HG03520 (cell line): ENCODE data around the gene INPP4A.
A peak's percentile ranks its signal among the peaks of the same experiment; 100 is the strongest.

Experiments
- ATAC-seq: cut with Tn5 transposase; IDR thresholded peaks from one replicate; pipeline ENCODE4 v1.9.1; 2021; ENCODE audit warnings: mild to moderate bottlenecking, moderate library complexity; ENCODE audit not compliant: unreplicated experiment

The INPP4A gene

GRCh38 chr2:98459496-98460175, 15.0 kb downstream of the INPP4A start:
- ATAC-seq = no peak

- peak; percentile 68 for ATAC-seq
Observed at GRCh38 chr2:98460573-98461497, 16.2 kb downstream of the INPP4A start.

GRCh38 chr2:98461498-98462049, 16.9 kb downstream of the INPP4A start:
- no peak for ATAC-seq

GRCh38 chr2:98463081-98463481, 18.4 kb downstream of the INPP4A start:
- ATAC-seq = no peak

DNA sequence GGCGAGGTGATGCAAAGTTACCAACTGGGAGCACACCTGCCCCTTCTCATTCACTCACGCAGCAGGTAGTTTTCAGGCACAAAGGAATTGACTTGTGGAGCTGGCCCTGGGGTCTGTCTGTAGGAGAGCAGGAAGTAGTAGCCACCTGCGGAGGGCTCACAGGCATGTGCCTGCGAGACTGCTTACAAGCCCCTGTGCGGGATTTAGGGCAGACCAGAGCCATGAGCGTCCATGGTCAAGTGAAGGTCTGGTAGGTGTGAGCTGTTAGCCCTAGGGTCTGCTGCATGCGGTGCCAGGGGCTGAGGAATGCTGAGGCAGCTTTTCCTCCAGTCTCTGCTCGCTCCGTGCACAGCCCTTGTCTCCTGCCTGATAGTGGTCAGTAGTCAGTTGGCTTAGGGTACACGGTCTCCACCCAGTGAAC, 18.9 kb downstream of the INPP4A start:
- no peak for ATAC-seq

DNA sequence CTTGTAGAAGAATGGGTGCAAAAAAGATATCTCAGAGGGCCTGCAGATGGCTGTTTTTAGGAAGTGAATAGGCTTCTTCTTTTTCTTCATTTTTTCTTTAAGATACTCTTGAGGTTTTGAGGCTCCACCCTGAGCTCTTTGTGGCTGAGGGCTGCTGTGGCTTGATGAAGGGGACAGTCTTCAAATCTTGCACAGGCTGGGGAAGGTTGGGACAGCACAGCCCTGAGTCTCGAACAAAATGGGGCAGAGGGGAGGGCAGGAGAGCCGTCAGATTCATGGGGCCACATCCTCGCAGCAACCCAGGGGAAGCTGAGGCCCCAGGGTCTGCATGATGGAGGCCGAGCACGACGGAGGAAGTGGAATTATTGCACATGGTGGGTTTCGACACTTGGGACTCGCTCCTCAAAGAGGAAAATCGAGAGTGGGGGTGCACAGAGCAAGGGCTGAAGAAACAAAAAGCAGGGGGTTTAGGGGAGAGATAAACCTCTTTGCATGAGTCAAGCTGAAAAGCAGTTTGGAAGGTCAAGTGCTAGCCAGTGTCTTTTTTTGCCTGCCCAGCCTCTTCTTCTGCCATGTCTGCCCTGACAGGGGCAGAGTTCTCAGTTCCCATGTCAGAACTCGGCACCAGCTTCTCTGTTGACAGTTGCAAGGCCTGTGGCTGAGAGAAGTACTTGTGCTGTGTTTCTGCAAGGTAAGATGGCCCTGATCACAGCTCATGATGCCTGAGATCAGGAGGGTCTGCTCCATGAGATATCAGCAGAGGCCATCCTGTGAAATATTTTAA, 19.5 kb downstream of the INPP4A start:
- ATAC-seq = no peak

DNA sequence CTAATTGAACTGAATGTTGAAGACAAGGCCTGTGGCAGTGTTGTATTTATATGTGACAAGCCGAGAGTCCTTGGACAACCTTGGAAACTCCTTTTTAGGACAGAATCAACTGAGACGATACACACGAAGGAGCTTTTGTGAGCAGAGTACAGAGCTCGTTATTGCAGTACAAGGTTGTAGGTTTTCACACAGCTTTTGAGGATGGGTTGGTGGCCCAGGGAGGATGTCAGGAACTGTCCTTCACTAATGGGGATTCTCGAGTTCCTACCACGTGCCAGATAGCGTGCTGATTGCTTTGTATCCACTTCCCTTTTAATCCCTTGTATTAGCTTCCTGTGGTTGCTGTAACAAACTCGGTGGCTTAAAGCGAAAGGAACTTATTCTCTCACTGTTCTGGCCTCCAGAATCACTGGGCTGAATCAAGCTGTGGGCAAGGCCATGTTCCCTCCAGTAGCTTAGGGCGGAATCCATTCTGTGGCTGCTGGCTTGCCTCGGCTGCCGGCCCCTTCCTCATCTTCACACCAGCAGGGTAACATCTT, 20.2 kb downstream of the INPP4A start:
- ATAC-seq = peak; percentile 32

- no peak for ATAC-seq
Observed at GRCh38 chr2:98465456-98466226, 21.0 kb downstream of the INPP4A start.

DNA sequence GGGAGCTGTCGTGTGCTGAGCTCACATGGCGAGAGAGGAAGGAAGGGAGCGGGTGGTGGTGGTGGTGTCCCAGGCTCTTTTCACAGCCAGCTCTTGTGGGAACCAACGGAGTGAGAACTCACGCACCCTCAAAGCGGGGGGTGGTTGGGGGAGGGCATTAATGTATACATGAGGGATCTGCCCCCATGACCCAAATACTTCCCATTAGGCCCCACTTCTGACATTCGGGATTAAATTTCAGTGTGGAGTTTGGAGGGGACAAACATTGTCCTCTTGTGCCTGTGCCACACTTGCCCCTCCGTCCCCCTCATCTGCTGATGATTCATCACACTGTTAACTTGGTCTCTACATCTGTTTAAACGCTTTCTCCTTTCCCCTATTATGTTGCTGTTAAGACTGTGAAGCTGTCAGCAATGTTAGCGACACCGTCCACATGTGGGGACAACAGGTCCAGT, 22.5 kb downstream of the INPP4A start:
- no peak for ATAC-seq

DNA sequence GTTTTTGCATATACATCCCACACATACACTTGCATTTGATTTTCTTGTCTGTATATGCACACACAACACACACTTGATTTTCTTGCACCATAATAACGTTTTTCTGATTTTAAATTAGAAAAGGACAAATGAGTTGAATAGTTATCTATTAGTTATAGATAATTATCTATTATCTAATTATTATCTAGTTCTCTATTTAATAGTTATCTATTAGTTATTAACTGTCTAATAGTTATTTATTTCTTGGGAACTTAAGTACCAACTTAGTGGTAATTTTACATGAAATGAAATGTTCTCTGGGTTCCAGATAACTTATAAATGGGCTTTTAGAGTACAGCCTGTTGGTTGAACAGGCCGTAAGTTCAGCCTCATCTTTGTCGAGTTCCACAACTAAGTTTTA, 23.0 kb downstream of the INPP4A start:
- no peak for ATAC-seq

GRCh38 chr2:98468621-98469236, 24.1 kb downstream of the INPP4A start:
- ATAC-seq = no peak

DNA sequence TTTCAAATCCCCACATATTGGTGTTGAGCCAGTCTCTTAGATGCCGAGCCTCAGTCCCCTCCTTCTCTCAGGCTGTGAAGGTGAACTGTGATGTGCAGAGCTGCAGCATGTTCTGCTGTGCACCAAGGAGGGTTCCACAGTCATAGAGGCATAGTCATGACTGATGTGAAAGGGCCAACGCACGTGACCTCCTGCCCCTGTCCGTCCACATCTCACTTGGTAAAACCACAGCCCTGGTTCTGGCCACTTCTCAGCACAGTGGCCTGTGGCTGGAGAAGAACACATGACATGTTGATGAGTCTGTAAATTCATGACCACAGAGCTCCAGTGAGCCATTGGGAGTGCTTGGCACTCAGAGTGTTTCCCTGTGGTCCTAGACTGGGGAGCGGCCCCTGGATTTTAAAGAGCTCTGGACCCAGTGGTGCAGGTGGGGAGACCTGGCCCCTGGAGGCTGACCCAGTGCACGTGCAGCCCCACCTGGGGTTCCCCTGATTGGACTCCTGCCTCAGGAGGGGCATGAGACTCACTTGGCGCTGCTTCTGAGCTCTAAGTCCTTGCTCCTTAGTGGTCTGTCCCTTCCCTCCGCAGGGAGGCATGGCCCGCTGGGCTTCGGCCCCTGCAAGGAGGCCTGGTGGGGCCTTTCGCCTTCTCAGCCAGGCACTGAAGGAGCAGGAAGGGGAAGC, 25.3 kb downstream of the INPP4A start:
- no peak for ATAC-seq

DNA sequence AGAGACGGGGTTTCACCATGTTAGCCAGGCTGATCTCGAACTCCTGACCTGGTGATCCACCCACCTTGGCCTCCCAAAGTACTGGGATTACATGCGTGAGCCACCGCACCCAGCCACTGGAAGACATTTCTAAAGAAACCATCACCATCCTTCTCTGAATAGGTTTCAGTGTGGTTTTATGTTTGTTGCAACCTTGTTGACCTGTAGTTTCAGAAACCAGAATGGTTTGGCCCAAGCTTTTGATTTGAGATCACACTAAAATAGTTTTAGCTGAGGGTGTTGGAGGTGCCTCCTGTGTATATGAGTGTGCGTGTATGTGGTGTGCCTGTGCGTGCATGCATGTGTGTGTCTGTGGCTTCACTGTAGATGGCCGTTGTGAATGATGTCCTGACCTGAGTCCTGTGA, 26.2 kb downstream of the INPP4A start:
- ATAC-seq = no peak

DNA sequence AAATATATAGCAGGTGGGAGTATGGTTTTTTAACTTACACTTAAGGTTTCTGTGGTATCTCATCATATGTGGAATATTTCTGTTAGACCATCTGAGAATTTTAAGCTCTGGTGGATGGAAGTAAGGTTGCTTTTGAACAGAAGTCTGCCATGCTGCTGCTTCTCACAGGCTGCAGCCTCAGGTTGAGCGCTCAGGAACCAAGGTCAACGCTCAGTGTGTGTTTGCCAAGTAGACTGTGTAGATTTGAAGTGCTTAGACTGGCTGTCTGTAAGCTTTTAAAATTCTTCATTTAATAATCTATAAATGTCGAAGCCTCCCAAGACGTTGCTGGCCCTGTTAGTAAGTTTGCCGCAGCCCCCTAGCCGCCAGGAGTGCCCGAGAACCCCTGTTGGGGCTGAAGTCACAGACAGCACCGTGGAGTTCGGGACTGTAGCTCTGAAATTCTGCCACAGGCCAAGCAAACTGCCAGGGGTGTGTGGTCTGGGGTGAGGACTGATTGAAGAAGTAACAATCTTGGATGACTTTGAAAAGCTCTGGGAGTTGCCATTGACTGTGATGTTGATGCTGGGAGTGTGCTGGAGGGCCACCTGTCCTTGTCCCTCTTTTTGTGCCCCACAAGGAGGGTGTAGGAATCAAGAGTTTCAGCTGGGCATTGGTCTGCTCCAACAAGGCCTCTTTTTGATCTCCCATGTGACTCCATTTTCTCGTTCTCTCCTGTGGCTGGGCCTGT, 26.9 kb downstream of the INPP4A start:
- ATAC-seq = no peak

DNA sequence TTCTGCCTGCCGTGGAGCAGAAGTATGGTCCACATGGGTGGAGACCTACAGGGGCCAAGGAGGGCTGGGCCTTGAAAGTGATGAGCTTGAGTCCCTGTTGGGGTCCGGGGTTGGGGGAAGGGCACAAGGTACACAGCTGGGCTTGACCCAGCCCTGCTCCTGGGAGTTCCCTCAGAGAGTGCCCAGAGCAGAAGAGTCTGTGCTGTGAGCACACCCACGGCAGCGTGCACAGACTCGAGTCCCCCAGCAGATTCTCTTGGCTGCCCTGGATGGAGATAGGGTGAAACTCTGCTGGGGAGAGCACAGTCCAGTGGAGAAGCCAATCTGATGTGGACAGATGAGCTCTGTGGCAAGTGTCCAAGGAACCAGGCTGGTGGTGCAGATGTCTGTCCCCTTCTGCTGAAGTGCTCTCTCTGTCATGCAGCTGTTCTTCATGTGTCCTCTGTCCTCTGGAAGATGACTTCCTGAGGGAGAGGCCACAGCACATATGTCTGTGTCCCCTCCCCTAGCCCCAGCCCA, 27.5 kb downstream of the INPP4A start:
- ATAC-seq = no peak

DNA sequence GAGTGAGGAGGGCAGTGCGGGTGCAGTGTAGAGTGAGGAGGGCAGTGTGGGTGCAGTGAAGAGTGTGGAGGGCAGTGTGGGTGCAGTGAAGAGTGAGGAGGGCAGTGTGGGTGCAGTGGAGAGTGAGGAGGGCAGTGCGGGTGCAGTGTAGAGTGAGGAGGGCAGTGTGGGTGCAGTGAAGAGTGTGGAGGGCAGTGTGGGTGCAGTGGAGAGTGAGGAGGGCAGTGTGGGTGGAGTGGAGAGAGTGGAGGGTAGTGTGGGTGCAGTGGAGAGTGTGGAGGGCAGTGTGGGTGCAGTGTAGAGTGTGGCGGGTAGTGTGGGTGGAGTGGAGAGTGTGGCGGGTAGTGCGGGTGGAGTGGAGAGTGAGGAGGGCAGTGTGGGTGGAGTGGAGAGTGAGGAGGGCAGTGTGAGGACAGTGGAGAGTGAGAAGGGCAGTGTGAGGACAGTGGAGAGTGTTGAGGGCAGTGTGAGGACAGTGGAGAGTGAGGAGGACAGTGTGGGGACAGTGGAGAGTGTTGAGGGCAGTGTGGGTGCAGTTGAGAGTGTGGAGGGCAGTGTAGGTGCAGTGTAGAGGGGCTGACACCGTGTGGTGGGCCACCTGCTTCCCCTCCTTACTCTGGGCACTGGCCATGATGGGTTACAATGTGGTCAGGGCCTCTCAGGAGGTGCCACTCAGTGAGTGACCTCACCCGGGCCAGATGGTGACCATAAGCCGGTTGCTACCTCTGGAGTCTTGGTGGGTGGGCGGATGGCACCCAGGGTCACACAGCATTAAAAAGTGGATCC, 28.5 kb downstream of the INPP4A start:
- ATAC-seq = no peak
